Keratinocyte (primary cell): ENCODE measurements around the gene CARS1.

ENCODE experiments used
- EZH2 ChIP-seq: IDR thresholded peaks from one replicate; pipeline ENCODE4 v1.6.1; 2012; ENCODE audit warnings: inconsistent platforms, mild to moderate bottlenecking, low read length, moderate library complexity
- TF ChIP-seq, protein P1 (sequence below), 3 experiments: IDR thresholded peaks in 1 of 3; conservative IDR thresholded peaks in 1 of 3; optimal IDR thresholded peaks in 1 of 3; 2 replicates in 2 of 3; 3 replicates in 1 of 3; pipeline versions ENCODE3 to v1.5.1; 2011; ENCODE audit warnings: low read length in 3 of 3, mild to moderate bottlenecking in 3 of 3, moderate library complexity in 2 of 3, control low read depth in 1 of 3, inconsistent platforms in 1 of 3; ENCODE audit not compliant: insufficient read depth in 2 of 3; ENCODE audit errors: extremely low read depth in 1 of 3

DNA sequence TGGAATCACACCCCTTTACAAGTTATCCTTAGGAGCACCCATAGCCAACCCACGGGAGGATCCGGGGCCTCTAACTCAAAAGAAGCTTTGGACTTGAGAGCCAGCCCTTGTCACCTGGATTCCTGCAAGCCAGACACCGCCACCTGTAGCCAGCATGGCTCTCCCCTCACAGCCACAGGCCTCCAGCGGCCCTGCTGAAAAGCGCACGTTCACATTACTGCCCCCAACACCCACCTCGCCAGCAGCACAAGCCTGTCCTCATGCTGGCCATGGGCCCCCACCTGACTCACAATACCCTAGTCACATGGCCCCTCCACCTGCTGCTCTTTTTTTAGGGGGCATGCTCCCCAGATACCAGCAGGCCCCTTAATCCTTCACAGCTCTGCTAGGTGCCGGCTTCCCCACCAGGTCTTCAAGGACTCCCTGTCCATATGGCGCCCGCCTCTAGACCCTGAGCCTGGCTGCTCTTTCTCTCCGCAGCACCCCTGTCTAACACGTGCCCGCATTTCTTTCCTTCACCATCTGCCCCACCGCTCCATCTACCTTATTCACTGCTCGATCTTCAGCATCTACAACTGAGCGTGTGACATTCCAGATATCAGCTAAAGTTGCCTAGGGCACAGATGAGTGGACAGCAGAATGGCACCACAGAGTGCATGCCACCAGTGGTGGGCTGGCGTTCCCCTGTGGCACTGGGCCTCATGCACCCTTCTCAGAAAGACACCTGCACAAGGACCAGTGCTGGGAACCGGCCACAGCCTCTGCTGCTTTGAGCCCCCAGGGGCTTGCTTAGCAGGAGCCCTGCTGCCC lies 6.6 kb downstream of the CARS1 start:
- TF ChIP-seq, protein P1, sequence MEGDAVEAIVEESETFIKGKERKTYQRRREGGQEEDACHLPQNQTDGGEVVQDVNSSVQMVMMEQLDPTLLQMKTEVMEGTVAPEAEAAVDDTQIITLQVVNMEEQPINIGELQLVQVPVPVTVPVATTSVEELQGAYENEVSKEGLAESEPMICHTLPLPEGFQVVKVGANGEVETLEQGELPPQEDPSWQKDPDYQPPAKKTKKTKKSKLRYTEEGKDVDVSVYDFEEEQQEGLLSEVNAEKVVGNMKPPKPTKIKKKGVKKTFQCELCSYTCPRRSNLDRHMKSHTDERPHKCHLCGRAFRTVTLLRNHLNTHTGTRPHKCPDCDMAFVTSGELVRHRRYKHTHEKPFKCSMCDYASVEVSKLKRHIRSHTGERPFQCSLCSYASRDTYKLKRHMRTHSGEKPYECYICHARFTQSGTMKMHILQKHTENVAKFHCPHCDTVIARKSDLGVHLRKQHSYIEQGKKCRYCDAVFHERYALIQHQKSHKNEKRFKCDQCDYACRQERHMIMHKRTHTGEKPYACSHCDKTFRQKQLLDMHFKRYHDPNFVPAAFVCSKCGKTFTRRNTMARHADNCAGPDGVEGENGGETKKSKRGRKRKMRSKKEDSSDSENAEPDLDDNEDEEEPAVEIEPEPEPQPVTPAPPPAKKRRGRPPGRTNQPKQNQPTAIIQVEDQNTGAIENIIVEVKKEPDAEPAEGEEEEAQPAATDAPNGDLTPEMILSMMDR (optimal IDR thresholded peaks at IDR 0.05 in 1 of 3, IDR thresholded peaks at IDR 0.05 in 1 of 3, conservative IDR thresholded peaks at IDR 0.05 in 1 of 3; ENCODE audit: extremely low read depth in 1 of 3, insufficient read depth in 2 of 3, low read length in 3 of 3) = no peak
- no peak for TF ChIP-seq EZH2
